ENCODE results near the gene RAB19.
A peak's percentile ranks its signal among the peaks of the same experiment; 100 is the strongest.

The RAB19 gene

GRCh38 chr7:140456551-140457051 lies 52.7 kb downstream of the RAB19 start:
- no peaks in the 10 kb centered on the region for H3K9me3 Mint-ChIP-seq
- no peak overlapping the region for H3K27ac Mint-ChIP-seq
- no peak for DNase-seq (ENCODE audit: low spot score in 2 of 2)
- no peak overlapping the region for H3K4me3 Mint-ChIP-seq
- ATAC-seq = no peak
- peaks cover 98% of the 10 kb centered on the region for H3K36me3 Mint-ChIP-seq
- H3K4me1 Mint-ChIP-seq = peaks cover 40% of the 10 kb centered on the region

DNA sequence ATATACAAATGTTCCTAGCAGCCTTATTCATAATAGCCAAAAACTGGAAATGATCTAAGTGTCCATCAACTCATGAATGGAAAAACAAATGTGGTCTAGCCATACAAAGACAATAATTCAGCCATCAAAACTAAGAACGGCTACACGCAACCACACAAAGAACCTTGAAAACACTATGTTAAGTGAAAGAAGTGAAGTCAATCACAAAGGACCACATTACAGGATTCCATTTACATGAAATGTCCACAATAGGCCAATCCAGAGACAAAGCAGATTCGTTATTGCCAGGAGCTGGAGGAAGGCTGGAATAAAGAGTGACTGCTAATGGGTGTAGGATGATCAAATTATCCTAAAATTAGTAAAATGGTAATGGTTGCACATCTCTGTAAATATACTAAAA lies 54.3 kb downstream of the RAB19 start:
- no peak for DNase-seq (ENCODE audit: low spot score in 2 of 2)
- no peak for ATAC-seq
- no peak overlapping the region for H3K4me3 Mint-ChIP-seq
- no peak overlapping the region for H3K27ac Mint-ChIP-seq
- H3K36me3 Mint-ChIP-seq = peaks cover 100% of the 10 kb centered on the region
- no peaks in the 10 kb centered on the region for H3K9me3 Mint-ChIP-seq
- H3K4me1 Mint-ChIP-seq = peaks cover 28% of the 10 kb centered on the region

DNA sequence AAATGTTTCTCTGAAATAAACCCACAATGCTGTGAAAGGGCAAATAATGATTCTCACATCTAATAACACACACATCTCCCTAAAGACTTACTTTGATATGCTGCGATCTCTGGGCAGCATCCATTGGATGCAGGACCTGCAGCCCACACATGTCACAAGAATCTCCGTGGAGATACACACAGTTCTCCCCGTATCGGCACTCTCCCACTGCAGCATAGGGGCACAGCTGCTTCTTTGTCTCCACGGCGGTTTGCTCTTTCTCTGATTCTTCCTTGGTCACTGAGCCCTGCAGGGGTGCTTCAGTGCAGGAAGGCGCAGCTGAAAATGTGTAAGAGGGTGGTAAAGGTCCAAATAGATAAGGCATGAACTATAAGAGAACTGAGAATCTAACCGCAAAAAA lies 55.1 kb downstream of the RAB19 start:
- ATAC-seq (no peak), DNase-seq (ENCODE audit: low spot score in 2 of 2) (no peak)
- Mint-ChIP-seq H3K36me3 (peaks cover 98% of the 10 kb centered on the region), H3K9me3 (no peaks in the 10 kb centered on the region), H3K27ac (no peak overlapping the region), H3K4me3 (no peak overlapping the region), H3K4me1 (peaks cover 20% of the 10 kb centered on the region)

GRCh38 chr7:140463111-140463510 lies 59.3 kb downstream of the RAB19 start:
- H3K4me3 Mint-ChIP-seq = no peak overlapping the region
- peak; percentile 49 for ATAC-seq
- H3K4me1 Mint-ChIP-seq = peaks cover 2% of the 10 kb centered on the region
- peaks cover 97% of the 10 kb centered on the region for H3K36me3 Mint-ChIP-seq
- H3K9me3 Mint-ChIP-seq = no peaks in the 10 kb centered on the region
- no peak for DNase-seq (ENCODE audit: low spot score in 2 of 2)
- H3K27ac Mint-ChIP-seq = no peak overlapping the region

GRCh38 chr7:140475747-140476333 lies 72.0 kb downstream of the RAB19 start:
- no peak for DNase-seq (ENCODE audit: low spot score in 2 of 2)
- Mint-ChIP-seq H3K4me1 (peaks cover 27% of the 10 kb centered on the region), H3K36me3 (peaks cover 45% of the 10 kb centered on the region), H3K27ac (no peak overlapping the region), H3K4me3 (peak overlapping the region; percentile 97), H3K9me3 (no peaks in the 10 kb centered on the region)
- ATAC-seq = no peak

GRCh38 chr7:140476698-140477261 lies 72.9 kb downstream of the RAB19 start:
- Mint-ChIP-seq H3K36me3 (peaks cover 36% of the 10 kb centered on the region), H3K4me1 (peaks cover 27% of the 10 kb centered on the region), H3K9me3 (no peaks in the 10 kb centered on the region), H3K4me3 (peak overlapping the region; percentile 97), H3K27ac (peak overlapping the region; percentile 96)
- no peak for DNase-seq (ENCODE audit: low spot score in 2 of 2)
- no peak for ATAC-seq
